Anterior cingulate cortex (tissue), 58 donors: Measurements from ENCODE around the gene CACNA1A.
"Not testable (repeated sequence)": the region's sequence is repeated elsewhere in the genome, so short reads cannot be mapped to it uniquely, and the experiment has no call there.

Experiments
- DNase-seq, 58 donors: peaks; one replicate each; lab custom pipeline; 2025; lab: John Stamatoyannopoulos, UW

CACNA1A gene

DNA sequence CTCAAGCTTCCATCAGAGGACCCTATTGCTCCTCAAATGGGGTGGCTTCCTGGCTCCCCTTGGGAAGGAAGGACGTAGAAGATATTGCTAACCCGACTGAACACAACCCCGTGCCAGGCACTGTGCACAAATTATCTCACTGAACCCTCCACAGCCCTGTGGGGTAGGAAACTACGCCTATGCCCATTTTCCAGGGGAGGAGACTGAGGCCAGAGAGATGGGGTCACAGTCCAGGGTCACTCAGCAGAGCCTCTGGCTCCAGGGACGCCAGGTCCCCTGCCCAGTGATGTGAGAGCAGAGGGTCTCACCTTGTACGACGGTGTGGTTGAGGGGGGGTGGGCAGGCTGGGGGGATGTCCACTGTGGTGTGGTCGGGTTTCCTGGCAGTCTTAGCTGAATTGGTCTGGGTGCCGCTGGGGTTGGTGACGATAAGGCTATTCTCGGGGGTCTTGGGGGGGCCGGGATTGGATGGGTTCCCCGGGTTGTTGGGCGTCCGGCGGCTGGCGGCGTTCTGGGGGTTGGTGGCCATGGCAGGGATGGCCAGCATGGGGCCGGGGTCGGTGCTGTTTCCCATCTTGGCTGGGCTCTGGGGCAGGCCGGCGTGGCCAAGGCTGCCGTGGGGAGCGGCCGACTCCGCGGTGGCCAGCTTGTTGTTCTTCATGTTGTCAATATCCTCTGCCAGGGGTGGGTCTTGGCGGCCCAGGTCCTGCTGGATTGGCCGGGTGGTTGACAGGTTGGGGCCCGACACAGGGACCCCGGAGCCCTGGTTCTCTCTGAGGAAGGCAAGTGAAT is 219.9 kb downstream of the CACNA1A start:
- no peak for DNase-seq

DNA sequence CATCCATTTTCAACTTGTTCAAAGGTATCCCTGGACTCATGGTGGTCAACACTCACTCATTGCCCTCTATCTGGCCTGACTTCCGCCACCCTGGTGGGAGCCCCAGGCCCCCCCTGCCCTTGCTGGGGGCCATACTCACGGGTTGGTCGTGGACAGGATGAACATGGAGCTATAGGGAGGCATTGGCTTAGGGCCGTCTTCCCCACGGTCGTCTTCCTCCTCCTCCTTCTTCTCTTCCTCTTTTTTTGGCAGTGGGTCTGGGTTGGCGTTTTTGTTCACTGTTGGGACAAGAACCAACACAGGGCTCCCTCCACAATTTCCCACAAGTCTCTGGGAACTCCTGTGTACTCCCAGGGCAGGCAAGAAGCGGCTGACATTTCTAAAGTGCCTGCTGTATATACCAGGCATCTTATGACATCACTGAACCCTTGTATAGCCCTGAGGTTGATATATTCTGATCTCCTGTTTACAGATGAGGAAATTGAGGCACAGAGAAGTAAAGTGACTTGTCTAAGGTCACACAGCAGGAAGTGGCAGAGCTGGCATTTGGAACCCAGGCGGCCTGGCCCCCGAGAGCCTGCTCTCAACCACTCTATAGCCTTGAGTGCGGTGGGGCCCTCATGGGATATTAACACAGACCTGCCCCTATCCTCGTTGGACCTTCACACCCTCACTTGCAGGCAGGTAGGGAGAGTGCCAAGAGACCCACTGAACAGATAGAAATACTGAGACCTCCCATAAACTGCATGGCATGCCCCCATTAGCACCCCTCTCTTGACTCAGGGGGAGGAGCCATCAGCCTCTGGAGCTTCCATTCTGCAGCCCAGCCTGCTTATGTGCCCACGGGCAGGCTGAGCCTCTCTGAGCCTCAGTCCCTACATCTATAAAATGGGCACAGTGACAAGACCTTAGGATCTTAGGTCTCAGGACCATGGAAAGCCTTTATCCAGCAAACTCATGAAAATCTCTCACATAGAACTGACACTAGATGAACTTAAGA is 221.1 kb downstream of the CACNA1A start:
- no peak for DNase-seq

DNA sequence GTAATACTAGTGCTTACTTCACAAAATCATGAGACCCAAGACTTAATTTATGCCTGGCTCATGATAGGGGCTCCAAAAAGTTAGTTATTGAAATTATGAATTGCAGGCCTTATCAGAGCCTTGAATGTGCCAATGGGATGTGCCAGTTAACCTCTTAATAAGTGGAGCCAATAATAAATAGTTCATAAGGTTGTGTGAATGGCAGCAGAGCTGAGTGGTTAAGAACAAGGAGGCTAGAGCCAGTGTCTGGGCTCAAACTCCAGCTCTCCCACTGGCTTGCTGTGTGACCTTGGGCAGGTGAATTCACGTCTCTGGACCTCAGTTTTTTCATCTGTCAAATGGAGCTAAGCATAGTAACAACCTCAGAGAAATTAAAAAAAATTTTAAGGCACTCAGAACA is 222.4 kb downstream of the CACNA1A start:
- DNase-seq = no peak

DNA sequence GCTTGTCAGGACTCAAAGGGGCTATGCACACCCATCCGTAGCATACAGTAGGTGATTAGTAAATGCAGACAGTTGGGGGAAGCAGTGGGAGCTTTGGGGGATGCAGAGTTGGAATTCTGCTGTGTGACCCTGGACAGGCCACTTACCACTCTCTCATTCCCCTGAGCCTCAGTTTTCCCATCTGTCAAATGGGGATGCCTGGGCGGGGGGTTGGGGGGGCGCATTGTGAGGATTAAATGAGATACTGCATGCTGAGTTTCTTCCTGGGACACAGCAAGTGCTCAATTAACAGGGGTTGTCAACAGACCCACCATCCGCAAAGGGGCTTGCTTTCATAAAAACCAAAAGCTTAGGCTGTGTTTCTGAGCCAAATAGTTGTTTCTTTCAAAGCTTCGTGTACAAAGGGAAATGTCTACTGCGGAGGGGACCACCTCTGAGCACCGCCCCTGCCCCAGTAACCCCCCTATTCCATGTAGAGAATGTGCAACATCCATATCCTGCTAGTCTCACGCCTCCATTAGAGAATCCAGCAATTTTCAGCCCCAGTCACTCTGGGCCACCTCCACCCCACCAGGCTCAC is 223.7 kb downstream of the CACNA1A start:
- no peak for DNase-seq

DNA sequence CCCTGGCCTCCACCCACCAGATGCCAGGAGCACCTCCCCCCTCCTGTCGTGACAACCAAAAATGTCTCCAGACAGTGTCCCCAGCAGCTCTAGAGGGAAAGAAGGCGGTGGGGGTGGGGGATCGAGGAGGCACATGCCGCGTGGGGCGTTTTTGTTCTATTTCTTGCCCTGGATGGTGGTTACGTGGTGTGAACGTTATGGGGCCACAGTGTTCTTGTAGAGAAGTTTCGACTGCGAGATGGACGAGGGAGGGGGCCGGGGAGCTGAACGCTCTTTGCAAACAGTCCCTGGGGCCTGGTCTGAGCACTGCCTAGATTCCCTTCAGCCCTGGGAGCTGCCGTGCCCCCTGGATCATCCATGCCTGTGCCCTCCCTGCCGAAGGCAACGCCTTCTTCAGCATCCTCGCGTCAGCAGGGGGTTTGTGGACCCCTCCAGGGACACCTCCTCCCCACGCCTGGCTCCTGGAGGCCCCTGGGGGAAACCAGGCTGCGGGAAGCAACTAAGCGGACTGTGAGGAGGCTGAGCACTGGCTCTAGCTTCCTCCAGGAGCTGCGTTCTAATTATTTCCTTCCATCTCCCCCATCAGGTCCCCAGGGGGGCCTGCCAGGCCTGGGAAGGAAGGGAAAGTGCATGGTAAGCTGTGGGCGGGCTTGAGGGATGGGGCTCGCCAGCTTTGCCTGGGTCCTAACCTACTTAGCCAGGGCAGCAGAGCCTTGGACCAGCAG is 224.6 kb downstream of the CACNA1A start:
- peak in 39 of 58 donors; percentile 6 to 84 (median 42) for DNase-seq

DNA sequence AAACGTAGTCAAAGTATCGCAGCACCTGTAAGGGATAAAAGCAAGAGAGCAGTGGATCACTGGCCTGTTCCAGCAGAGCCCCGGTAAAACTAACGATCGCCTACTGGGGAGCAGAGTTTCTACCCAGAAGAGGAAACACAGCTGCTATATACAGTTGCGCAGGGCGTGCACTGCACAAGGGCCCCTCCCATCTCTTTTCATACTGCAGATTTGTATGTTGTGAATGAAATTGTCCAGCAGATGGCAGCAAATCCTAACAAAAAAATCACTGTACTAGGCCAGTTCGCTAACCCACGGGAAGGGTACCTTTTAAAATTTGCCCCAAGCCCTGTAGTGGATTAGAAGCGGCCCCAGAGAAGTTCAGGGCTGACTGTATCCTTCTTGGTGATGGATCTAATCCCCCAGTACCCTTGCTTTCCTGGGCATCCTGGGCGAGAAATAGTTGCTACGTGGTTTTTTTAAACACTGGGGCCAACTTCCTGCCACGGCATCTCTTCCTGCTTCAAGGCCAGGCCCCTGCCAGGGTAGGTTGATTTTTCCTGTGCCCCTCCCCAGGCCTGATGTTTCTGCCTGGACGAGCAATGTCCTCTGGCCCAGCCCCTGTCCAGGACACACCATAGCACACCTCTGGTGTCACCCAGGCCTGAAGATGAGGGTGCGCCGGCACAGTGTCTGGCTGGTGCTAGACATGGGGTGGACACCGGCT is 229.0 kb downstream of the CACNA1A start:
- peak in 32 of 58 donors; percentile 10 to 62 (median 32) for DNase-seq

DNA sequence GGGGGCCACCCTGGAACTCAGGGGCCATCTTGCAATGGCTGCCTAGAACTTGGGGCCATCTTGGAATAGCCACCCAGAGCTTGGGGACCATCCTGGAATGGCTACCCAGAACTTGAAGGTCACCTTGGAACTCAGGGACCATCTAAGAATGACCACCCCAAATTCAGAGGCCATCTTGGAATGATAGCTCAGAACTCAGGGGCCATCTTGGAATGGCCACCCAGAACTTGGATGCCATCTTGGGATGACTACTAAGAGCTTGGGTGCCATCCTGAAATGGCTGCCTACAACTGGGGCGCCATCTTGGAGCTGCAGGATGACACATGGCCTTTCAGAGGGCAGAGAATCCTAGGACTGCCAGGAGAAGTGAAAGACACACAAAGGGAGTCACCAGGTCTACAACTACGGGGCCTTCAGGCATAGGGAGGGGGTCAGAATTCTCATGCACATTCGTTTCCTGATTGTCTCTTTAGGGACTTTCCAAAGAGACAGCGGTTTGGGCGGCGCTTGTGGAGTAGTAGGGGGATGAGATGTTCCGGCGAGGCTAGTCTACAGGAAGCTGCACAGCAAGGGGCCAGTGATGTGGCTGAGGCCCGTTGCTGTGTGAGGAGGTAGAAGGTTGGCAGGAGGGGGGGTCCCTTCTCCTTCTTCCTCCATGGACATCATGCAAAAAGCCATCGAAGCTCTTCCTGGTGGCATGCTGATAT is 231.1 kb downstream of the CACNA1A start:
- no peak for DNase-seq

DNA sequence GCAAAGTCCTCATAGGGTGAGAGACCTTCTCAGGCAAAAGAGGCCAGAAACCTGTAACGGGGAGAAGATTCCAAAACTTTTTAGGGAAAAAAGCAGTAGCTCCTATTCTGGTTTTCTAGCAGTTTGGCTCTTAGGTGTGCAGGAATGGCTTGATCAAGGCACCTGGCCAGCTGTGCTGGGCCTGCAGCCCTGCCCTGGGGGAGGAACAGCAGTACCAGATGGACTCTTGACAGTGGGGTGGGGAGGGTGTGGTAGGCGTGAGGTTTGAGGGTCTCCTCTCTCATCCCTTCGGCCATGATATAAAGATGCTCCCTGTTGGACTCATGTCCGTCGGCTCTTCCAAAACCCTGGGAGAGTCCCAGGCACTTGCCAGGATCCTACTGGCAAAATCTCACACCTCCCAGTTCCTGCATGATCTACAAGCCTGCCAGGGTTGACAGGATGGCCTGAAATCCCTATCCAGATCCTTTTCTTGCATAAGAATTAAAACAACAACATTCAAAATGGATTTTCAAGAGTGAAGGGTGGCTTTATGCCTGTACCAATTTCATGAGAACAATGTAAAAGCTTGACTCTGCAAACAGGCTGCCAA is 235.7 kb downstream of the CACNA1A start:
- DNase-seq = no peak

DNA sequence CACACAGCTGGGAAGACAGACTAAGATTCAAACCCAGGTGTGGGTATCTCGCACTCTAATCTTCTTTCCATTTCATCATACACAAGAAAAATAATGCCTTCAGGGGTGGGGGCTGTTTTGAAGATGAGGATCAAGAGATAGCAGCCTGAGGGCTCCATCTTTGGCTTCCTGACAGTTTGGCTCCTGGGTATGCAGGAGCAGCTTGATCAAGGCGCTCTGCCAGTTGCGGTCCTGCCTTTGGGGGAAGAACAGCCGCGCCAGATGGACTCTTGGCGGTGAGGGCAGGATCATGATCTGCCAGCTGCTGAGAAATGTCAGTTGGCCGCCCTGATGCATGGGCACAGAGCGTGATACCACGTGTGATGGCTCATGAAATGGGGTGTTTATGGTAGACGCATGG is 236.9 kb downstream of the CACNA1A start:
- DNase-seq = no peak

DNA sequence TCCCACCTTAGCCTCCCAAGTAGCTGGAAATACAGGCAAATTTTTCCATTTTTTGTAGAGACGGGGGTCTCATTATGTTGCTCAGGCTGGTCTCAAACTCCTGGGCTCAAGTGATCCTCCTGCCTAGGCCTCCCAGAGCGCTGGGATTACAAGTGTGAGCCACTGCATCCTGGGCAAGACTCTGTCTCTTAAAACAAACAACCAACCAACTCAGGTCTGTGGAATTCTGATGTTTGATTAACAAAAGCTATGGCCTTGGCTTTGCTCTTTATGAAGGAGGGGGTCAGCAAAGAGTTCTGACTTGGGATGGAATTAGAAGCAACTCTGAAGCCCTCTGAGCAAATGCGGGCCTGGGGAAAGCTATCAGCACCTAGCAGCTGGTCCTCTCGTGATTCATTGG is 238.4 kb downstream of the CACNA1A start:
- no peak for DNase-seq

DNA sequence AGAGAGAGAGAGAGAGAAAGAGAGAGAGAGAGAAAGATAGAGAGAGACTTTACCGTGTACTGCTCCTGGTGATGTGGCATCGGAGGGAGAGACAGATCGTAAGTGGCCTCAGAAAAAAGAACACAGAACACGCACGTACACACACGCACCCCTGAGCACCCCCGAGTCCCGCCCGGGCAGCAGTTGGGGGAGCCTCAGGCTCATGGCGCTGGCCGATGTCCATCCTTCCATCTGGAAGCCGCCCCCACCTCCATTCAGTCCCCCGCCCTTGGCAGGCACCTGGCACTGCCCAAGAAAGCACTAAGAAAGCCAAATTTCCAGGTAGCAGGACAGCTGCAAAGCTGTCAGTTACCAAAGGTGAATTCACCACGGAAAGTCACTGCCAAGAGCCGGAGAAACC is 239.1 kb downstream of the CACNA1A start:
- no peak for DNase-seq

DNA sequence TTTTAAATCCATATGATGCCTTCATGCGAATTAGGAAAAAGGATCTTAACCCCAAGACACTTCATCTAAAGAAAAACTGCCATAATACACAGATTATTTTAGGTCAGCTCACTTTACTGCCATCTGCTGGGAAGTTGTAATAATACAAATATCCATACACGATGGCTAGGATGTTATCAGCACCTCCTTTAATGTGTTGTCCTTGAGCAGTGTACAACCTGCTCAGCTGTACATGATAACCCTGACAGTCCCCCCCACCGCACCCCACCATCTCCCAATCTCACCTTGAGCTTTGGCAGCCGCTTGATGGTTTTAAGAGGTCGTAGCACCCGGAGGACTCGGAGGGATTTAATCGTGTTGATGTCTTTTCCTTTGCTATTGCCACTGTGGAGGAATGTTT is 243.8 kb downstream of the CACNA1A start:
- no peak for DNase-seq

DNA sequence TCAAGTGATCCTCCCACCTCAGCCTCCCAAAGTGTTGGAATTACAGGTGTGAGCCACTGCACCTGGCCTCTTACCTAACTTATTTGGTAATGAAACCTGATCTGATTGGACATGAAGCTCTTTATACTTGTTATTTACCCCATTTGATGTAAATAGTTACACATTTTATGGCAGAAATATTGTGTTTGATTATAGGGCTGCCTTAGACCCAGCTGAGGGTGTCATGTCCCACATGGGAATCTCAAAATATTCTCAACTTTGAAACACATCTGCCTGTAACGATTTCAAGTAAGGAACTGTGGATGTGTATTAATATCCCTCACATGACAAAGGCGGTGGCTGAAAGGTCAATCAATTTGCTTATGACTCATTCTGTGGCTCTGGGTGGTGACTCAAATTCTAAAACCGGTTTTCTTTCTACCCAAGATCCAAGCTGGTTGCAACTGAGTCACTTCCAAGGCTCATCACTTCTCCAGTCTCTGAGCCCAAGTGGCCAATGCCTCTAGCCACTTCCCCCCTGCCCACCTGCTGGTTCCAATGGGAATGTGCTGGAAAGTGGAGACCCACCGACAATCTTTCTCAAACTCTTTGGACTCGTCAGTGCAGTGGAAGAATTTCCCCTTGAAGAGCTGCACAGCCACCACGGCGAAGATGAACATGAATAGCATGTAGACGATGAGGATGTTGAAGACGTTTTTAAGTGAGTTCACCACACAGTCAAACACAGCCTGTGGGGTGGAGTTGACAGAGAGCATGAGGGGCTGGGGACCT is 245.2 kb downstream of the CACNA1A start:
- no peak for DNase-seq

DNA sequence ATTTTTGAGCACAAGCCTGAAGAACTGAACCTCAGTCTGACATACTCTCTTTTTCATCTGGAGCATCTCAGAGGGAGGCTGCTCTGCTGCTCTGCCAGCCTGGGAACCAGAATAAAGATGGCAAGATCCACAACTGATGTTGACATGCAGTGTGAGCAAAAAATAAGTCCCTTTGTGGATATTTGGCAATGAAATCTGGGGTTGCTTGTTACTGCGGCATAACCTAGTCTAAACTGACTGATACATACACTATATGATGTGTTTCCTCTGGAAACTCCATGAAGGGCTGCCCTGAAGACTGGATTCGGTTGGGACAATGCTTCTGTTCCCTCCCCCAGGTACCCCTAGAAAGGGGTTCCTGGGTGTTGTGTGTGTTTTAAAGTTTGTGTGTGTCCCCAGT is 249.4 kb downstream of the CACNA1A start:
- DNase-seq = no peak

DNA sequence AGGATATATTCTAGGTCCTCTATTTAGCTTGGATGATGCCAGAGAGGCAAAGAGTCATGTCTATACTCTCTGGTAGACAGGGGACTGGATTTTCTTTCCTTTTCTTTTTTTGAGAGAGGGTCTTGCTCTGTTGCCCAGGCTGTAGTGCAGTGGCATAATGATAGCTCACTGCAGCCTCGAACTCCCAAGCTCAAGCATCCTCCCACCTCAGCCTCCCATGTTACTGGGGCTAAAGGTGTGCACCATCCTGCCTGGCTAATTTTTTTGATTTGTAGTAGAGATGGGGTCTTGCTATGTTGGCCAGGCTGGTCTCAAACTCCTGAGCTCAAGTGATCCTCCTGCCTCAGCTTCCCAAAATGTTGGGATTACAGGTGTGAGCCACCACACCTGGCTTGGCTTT is 249.9 kb downstream of the CACNA1A start:
- DNase-seq = not testable (repeated sequence)

DNA sequence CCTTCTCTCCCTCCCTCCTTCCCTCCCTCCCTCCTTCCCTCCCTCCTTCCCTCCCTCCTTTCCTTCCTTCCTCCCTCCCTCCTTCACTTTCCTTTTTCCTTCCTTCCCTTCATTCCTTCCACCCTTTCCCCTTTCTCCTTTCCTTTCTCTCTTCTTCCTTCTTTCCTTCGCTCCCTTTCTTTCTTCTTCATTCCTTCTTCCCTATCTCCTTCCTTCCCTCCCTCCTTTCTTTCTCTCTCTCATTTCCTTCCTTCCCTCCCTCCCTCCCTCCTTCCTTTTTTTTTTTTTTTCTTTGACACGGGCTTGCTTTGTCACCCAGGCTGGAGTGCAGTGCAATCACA is 250.6 kb downstream of the CACNA1A start:
- no peak for DNase-seq

DNA sequence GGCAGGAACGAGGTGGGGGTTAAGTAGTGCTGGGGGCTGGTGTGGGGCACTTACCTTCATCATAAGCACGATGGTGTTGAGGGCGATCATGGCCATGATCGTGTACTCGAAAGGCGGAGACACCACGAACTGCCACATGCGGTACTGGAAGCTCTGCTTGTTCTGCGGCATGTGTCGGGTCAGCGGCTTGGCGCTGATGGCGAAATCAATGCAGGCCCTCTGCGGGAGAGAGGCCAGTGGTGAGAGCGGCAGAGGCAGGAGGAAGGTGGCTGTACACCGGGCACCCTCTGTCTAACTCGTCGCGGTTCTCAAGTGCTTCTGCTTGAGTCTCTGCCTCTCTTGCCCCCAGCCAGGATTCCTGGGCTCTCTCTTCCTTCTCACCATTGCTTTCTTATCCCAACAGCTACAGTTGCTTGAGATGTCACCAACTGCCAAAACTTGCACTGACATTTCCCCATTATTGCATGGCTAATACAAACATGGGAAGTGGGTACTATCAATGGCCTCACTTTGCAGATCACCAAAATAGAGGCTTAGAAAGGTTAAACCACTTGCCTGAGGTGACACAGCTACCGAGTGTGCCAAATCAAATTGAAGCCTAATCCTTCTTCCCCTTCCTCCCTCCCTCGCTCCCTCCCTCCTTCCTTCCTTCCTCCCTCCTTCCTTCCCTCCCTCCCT is 251.1 kb downstream of the CACNA1A start:
- DNase-seq = no peak
